Measurements from ENCODE around the gene PCA3. TPM values are rescaled to one million over a fixed set of nuclear protein-coding genes. Genes with fewer than 3 reads are reported as not detected.
"Not testable (repeated sequence)": the region's sequence is repeated elsewhere in the genome, so short reads cannot be mapped to it uniquely, and the experiment has no call there.

The PCA3 gene
- total RNA-seq, 1 experiment from 2014 or later, result not detected

- no peak for TF ChIP-seq ZMAT4 (CRISPR knock-in tag; IDR thresholded peaks at IDR 0.05)
Observed at GRCh38 chr9:76738402-76738801, 25.8 kb upstream of the PCA3 start (continued).

DNA sequence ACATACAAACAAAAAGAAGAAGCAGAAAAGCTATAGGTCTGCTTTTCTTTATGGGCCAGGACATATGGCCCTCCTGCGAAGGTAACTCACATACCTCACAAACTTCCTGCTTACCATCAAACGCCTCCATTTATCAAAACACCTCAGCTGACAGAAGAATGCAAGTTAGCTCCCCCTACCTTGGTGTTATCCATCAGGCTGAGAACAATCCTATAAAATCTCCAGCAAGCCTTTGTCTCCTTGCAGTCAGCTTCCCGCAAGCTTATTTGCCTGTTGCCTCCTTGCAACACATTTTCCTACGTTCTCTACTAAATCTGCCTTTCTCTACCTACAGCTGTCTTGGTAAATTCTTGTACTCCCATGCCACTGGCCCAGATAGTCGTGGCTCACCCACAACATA is 22.7 kb upstream of the PCA3 start:
- DNase-seq (ENCODE audit: low spot score), result no peak
- peaks cover 3% of the 10 kb centered on the region; the same call in 1 of the 2 replicates for H3K36me3 Mint-ChIP-seq
- peaks cover 14% of the 10 kb centered on the region for H3K9me3 Mint-ChIP-seq
- peak; percentile 59; the same call in 1 of the 2 replicates for ATAC-seq
- no peak overlapping the region for H3K27ac Mint-ChIP-seq
- ChIA-PET POLR2A (no interaction called here), CTCF (interaction anchor here (0.6 to 1.0 kb wide), 4 partner anchors 36 to 1219 kb away, joined by 3 to 5 read pairs (median 3); no protein-coding TSS in a partner anchor)
- H3K4me3 Mint-ChIP-seq, result no peak overlapping the region
- H3K27me3 Mint-ChIP-seq (ENCODE audit: low read depth), result no peaks in the 10 kb centered on the region
- TF ChIP-seq SMAD4 (CRISPR knock-in tag; IDR thresholded peaks at IDR 0.05) (no peak), OVOL2 (CRISPR knock-in tag; IDR thresholded peaks at IDR 0.05; ENCODE audit: borderline replicate concordance) (no peak), ZNF263 (CRISPR knock-in tag; IDR thresholded peaks at IDR 0.05; ENCODE audit: low read depth) (no peak), ELF4 (CRISPR knock-in tag; IDR thresholded peaks at IDR 0.05; ENCODE audit: low read depth) (no peak), PRRX2 (CRISPR knock-in tag; IDR thresholded peaks at IDR 0.05) (no peak)
- TF ChIP-seq, protein P1, sequence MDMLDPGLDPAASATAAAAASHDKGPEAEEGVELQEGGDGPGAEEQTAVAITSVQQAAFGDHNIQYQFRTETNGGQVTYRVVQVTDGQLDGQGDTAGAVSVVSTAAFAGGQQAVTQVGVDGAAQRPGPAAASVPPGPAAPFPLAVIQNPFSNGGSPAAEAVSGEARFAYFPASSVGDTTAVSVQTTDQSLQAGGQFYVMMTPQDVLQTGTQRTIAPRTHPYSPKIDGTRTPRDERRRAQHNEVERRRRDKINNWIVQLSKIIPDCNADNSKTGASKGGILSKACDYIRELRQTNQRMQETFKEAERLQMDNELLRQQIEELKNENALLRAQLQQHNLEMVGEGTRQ (CRISPR knock-in tag; IDR thresholded peaks at IDR 0.05), result no peak
- H3K4me1 Mint-ChIP-seq, result no peaks in the 10 kb centered on the region

DNA sequence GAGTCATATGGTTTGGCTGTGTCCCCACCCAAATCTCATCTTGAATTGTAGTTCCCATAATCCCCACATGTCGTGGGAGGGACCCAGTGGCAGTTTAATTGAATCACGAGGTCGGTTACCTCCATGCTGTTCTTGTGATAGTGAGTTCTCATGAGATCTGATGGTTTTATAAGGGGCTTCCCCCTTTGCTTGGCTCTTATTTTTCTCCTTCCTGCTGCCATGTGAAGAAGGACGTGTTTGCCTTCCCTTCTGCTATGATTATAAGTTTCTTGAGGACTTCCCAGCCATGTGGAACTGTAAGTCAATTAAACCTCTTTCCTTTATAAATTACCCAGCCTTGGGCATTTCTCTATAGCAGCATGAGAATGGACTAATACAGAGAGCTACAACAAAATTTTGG is 21.3 kb upstream of the PCA3 start:
- H3K27me3 Mint-ChIP-seq (ENCODE audit: low read depth); H3K27ac Mint-ChIP-seq; ATAC-seq; POLR2A ChIA-PET; CTCF ChIA-PET; H3K36me3 Mint-ChIP-seq; H3K4me3 Mint-ChIP-seq; DNase-seq (ENCODE audit: low spot score); H3K4me1 Mint-ChIP-seq: not testable (repeated sequence)
- peaks cover 14% of the 10 kb centered on the region for H3K9me3 Mint-ChIP-seq

DNA sequence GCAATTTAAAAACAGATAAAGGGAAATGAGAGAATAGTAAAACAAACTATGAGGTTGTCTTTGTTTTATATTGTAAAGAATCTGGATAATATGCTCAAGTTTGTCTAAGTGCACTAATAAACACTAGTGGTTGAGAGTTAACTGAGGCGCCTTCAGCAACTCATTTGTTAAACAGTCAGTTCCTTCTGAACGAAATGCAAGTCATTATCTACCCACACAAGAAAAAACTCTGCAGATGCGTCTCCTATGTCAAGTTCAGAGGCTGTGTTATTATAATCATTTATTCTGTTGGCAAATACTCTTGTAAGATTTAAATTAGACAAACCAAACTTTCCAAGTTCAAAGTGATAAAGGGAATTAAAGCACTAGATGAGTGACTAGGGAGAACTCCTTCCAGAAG is 20.3 kb upstream of the PCA3 start:
- Mint-ChIP-seq H3K4me3 (no peak overlapping the region), H3K27ac (no peak overlapping the region), H3K4me1 (no peaks in the 10 kb centered on the region), H3K9me3 (peaks cover 14% of the 10 kb centered on the region), H3K27me3 (ENCODE audit: low read depth) (no peaks in the 10 kb centered on the region), H3K36me3 (peaks cover 3% of the 10 kb centered on the region; the same call in 1 of the 2 replicates)
- DNase-seq (ENCODE audit: low spot score) (no peak), ATAC-seq (no peak)
- POLR2A ChIA-PET, result no interaction called here
- CTCF ChIA-PET, result no interaction called here
- no peak for TF ChIP-seq USF1 (CRISPR knock-in tag; IDR thresholded peaks at IDR 0.05)
- no peak for TF ChIP-seq ZBTB43 (CRISPR knock-in tag; IDR thresholded peaks at IDR 0.05)
- TF ChIP-seq, protein P2, sequence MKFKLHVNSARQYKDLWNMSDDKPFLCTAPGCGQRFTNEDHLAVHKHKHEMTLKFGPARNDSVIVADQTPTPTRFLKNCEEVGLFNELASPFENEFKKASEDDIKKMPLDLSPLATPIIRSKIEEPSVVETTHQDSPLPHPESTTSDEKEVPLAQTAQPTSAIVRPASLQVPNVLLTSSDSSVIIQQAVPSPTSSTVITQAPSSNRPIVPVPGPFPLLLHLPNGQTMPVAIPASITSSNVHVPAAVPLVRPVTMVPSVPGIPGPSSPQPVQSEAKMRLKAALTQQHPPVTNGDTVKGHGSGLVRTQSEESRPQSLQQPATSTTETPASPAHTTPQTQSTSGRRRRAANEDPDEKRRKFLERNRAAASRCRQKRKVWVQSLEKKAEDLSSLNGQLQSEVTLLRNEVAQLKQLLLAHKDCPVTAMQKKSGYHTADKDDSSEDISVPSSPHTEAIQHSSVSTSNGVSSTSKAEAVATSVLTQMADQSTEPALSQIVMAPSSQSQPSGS (CRISPR knock-in tag; IDR thresholded peaks at IDR 0.05; ENCODE audit: borderline replicate concordance, low read depth), result no peak
- TF ChIP-seq, protein P3, sequence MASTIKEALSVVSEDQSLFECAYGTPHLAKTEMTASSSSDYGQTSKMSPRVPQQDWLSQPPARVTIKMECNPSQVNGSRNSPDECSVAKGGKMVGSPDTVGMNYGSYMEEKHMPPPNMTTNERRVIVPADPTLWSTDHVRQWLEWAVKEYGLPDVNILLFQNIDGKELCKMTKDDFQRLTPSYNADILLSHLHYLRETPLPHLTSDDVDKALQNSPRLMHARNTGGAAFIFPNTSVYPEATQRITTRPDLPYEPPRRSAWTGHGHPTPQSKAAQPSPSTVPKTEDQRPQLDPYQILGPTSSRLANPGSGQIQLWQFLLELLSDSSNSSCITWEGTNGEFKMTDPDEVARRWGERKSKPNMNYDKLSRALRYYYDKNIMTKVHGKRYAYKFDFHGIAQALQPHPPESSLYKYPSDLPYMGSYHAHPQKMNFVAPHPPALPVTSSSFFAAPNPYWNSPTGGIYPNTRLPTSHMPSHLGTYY (CRISPR knock-in tag; IDR thresholded peaks at IDR 0.05), result no peak
- TF ChIP-seq, protein P4, sequence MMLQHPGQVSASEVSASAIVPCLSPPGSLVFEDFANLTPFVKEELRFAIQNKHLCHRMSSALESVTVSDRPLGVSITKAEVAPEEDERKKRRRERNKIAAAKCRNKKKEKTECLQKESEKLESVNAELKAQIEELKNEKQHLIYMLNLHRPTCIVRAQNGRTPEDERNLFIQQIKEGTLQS (CRISPR knock-in tag; conservative IDR thresholded peaks at IDR 0.05), result no peak
- TF ChIP-seq, protein P5, sequence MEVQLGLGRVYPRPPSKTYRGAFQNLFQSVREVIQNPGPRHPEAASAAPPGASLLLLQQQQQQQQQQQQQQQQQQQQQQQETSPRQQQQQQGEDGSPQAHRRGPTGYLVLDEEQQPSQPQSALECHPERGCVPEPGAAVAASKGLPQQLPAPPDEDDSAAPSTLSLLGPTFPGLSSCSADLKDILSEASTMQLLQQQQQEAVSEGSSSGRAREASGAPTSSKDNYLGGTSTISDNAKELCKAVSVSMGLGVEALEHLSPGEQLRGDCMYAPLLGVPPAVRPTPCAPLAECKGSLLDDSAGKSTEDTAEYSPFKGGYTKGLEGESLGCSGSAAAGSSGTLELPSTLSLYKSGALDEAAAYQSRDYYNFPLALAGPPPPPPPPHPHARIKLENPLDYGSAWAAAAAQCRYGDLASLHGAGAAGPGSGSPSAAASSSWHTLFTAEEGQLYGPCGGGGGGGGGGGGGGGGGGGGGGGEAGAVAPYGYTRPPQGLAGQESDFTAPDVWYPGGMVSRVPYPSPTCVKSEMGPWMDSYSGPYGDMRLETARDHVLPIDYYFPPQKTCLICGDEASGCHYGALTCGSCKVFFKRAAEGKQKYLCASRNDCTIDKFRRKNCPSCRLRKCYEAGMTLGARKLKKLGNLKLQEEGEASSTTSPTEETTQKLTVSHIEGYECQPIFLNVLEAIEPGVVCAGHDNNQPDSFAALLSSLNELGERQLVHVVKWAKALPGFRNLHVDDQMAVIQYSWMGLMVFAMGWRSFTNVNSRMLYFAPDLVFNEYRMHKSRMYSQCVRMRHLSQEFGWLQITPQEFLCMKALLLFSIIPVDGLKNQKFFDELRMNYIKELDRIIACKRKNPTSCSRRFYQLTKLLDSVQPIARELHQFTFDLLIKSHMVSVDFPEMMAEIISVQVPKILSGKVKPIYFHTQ (CRISPR knock-in tag; IDR thresholded peaks at IDR 0.05), result no peak
- TF ChIP-seq, protein P1 (CRISPR knock-in tag; IDR thresholded peaks at IDR 0.05), result no peak
- TF ChIP-seq, protein P6, sequence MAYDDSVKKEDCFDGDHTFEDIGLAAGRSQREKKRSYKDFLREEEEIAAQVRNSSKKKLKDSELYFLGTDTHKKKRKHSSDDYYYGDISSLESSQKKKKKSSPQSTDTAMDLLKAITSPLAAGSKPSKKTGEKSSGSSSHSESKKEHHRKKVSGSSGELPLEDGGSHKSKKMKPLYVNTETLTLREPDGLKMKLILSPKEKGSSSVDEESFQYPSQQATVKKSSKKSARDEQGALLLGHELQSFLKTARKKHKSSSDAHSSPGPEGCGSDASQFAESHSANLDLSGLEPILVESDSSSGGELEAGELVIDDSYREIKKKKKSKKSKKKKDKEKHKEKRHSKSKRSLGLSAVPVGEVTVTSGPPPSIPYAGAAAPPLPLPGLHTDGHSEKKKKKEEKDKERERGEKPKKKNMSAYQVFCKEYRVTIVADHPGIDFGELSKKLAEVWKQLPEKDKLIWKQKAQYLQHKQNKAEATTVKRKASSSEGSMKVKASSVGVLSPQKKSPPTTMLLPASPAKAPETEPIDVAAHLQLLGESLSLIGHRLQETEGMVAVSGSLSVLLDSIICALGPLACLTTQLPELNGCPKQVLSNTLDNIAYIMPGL (CRISPR knock-in tag; IDR thresholded peaks at IDR 0.05), result no peak
- TF ChIP-seq SMAD4 (CRISPR knock-in tag; IDR thresholded peaks at IDR 0.05), result no peak
- no peak for TF ChIP-seq ATF1 (CRISPR knock-in tag; IDR thresholded peaks at IDR 0.05)
- no peak for TF ChIP-seq MAX (CRISPR knock-in tag; IDR thresholded peaks at IDR 0.05)
- no peak for TF ChIP-seq ZBTB21 (CRISPR knock-in tag; IDR thresholded peaks at IDR 0.05; ENCODE audit: borderline replicate concordance)

All from WTC11 (cell line).